Stimulated activated CD4-positive, alpha-beta T cell treated with anti-CD3 and anti-CD28 coated beads, Interleukin-4, amount 100 ng/mL, for 1 hour (primary cell): ENCODE measurements around the gene WNT7A.

Experiments used
- DNase-seq: peaks from one replicate; pipeline ENCODE4 v3.0.0-alpha.2; 2020

Gene WNT7A

GRCh38 chr3:13825821-13826220, 54.0 kb downstream of the WNT7A start:
- DNase-seq, result no peak

- DNase-seq, result no peak
Observed at GRCh38 chr3:13825311-13825579, 54.6 kb downstream of the WNT7A start.

- no peak for DNase-seq
Observed at GRCh38 chr3:13824521-13825310, 55.2 kb downstream of the WNT7A start.

- no peak for DNase-seq
Observed at GRCh38 chr3:13823692-13824091, 56.2 kb downstream of the WNT7A start.

- no peak for DNase-seq
Observed at GRCh38 chr3:13822871-13823585, 56.8 kb downstream of the WNT7A start.

GRCh38 chr3:13822042-13822441, 57.8 kb downstream of the WNT7A start:
- DNase-seq, result no peak

- no peak for DNase-seq
Observed at GRCh38 chr3:13821126-13821525, 58.7 kb downstream of the WNT7A start.

GRCh38 chr3:13818919-13819318, 61.0 kb downstream of the WNT7A start:
- no peak for DNase-seq

GRCh38 chr3:13815088-13815683, 64.7 kb downstream of the WNT7A start:
- DNase-seq, result no peak

GRCh38 chr3:13812034-13812471, 67.8 kb downstream of the WNT7A start:
- no peak for DNase-seq

- DNase-seq, result no peak
Observed at GRCh38 chr3:13811614-13812013, 68.3 kb downstream of the WNT7A start.

GRCh38 chr3:13808550-13808949, 71.3 kb downstream of the WNT7A start:
- no peak for DNase-seq

GRCh38 chr3:13801361-13802204, 78.3 kb downstream of the WNT7A start:
- no peak for DNase-seq

- no peak for DNase-seq
Observed at GRCh38 chr3:13800064-13800463, 79.8 kb downstream of the WNT7A start.

- no peak for DNase-seq
Observed at GRCh38 chr3:13798401-13798800, 81.5 kb downstream of the WNT7A start.

- DNase-seq, result no peak
Observed at GRCh38 chr3:13796701-13797460, 83.0 kb downstream of the WNT7A start.

- DNase-seq, result no peak
Observed at GRCh38 chr3:13795816-13796215, 84.1 kb downstream of the WNT7A start.

GRCh38 chr3:13794322-13794721, 85.5 kb downstream of the WNT7A start:
- DNase-seq, result no peak

GRCh38 chr3:13793451-13793850, 86.4 kb downstream of the WNT7A start:
- no peak for DNase-seq

- DNase-seq, result no peak
Observed at GRCh38 chr3:13792512-13793371, 87.1 kb downstream of the WNT7A start.

GRCh38 chr3:13792051-13792490, 87.8 kb downstream of the WNT7A start:
- no peak for DNase-seq
